Measurements from ENCODE around the gene LCN1. TPM values are rescaled to one million over a fixed set of nuclear protein-coding genes. Genes with fewer than 3 reads are reported as not detected.

The LCN1 gene
- total RNA-seq, 4 donors from 2014 or later = not detected

- intact Hi-C loops (cut with DNase I) = no loop called here
- DNase-seq = no peak
- Histone ChIP-seq H3K36me3 (peaks cover 37 to 40% of the 10 kb centered on the region in 2 donors), H3K4me1 (peaks cover 6 to 9% of the 10 kb centered on the region in 2 donors), H3K9me3 (no peaks in the 10 kb centered on the region), H3K27ac (no peak overlapping the region), H3K27me3 (no peaks in the 10 kb centered on the region), H3K4me3 (replicated peaks in 1 of 3) (no peak overlapping the region)
- TF ChIP-seq POLR2A (IDR thresholded peaks at IDR 0.05) (no peak), CTCF (IDR thresholded peaks at IDR 0.05) (no peak)
- WGBS, 2 donors = 93% methylated on average over 18 to 25 of the region's 25 CpGs
Measured at GRCh38 chr9:135485385-135485784, 35.9 kb upstream of the LCN1 start.

- H3K27me3 ChIP-seq = no peaks in the 10 kb centered on the region
- H3K9me3 ChIP-seq = no peaks in the 10 kb centered on the region
- 89 to 97% methylated on average over 12 to 21 of the region's 21 CpGs for WGBS, 2 donors
- peaks cover 2 to 6% of the 10 kb centered on the region in 2 donors for H3K4me1 ChIP-seq
- DNase-seq = no peak
- no peak overlapping the region for H3K4me3 ChIP-seq (replicated peaks in 1 of 3)
- intact Hi-C loops (cut with DNase I) = no loop called here
- TF ChIP-seq CTCF (IDR thresholded peaks at IDR 0.05) = no peak
- TF ChIP-seq POLR2A (IDR thresholded peaks at IDR 0.05) = no peak
- peaks cover 37 to 40% of the 10 kb centered on the region in 2 donors for H3K36me3 ChIP-seq
- no peak overlapping the region for H3K27ac ChIP-seq
Measured at GRCh38 chr9:135485832-135486231, 35.4 kb upstream of the LCN1 start.

GRCh38 chr9:135486267-135487065, 34.8 kb upstream of the LCN1 start:
- no peak for DNase-seq
- no peaks in the 10 kb centered on the region for H3K27me3 ChIP-seq

GRCh38 chr9:135487281-135488012, 33.8 kb upstream of the LCN1 start:
- no peak overlapping the region for H3K27ac ChIP-seq
- TF ChIP-seq POLR2A (IDR thresholded peaks at IDR 0.05) (no peak), CTCF (IDR thresholded peaks at IDR 0.05) (no peak)
- WGBS, 2 donors = 93 to 95% methylated on average over 30 to 32 of the region's 40 CpGs
- H3K9me3 ChIP-seq = no peaks in the 10 kb centered on the region
- no peaks in the 10 kb centered on the region for H3K27me3 ChIP-seq
- H3K36me3 ChIP-seq = peaks cover 37 to 40% of the 10 kb centered on the region in 2 donors
- no peaks in the 10 kb centered on the region for H3K4me1 ChIP-seq
- H3K4me3 ChIP-seq (replicated peaks in 1 of 3) = no peak overlapping the region
- DNase-seq = no peak
- intact Hi-C loops (cut with DNase I) = no loop called here

More at GRCh38 chr9:135486267-135487065, 34.8 kb upstream of the LCN1 start:
- H3K4me3 ChIP-seq (replicated peaks in 1 of 3) = no peak overlapping the region
- no peak overlapping the region for H3K27ac ChIP-seq
- peaks cover 37 to 40% of the 10 kb centered on the region in 2 donors for H3K36me3 ChIP-seq
- intact Hi-C loops (cut with DNase I) = no loop called here
- 95 to 96% methylated on average over 27 to 33 of the region's 33 CpGs for WGBS, 2 donors
- TF ChIP-seq CTCF (IDR thresholded peaks at IDR 0.05) (no peak), POLR2A (IDR thresholded peaks at IDR 0.05) (no peak)
- H3K4me1 ChIP-seq = no peaks in the 10 kb centered on the region
- no peaks in the 10 kb centered on the region for H3K9me3 ChIP-seq

GRCh38 chr9:135488013-135488330, 33.3 kb upstream of the LCN1 start:
- intact Hi-C loops (cut with DNase I) = no loop called here

More at GRCh38 chr9:135488013-135488330, 33.3 kb upstream of the LCN1 start:
- 96 to 97% methylated on average over 18 of the region's 18 CpGs for WGBS, 2 donors
- peaks cover 37 to 40% of the 10 kb centered on the region in 2 donors for H3K36me3 ChIP-seq
- no peak overlapping the region for H3K4me3 ChIP-seq (replicated peaks in 1 of 3)
- H3K27ac ChIP-seq = no peak overlapping the region
- no peaks in the 10 kb centered on the region for H3K9me3 ChIP-seq
- TF ChIP-seq POLR2A (IDR thresholded peaks at IDR 0.05) (no peak), CTCF (IDR thresholded peaks at IDR 0.05) (no peak)
- DNase-seq = no peak
- no peaks in the 10 kb centered on the region for H3K27me3 ChIP-seq
- H3K4me1 ChIP-seq = no peaks in the 10 kb centered on the region

Data from thyroid gland (tissue), 4 donors.